Activated naive CD8-positive, alpha-beta T cell (primary cell): ENCODE results near the gene CDH22.

ENCODE experiments used
- H3K27ac Mint-ChIP-seq: one replicate; pipeline ENCODE4 v1.8.0; 2021; ENCODE audit warnings: mixed read lengths
- H3K27me3 Mint-ChIP-seq: one replicate; pipeline ENCODE4 v1.8.0; 2021; ENCODE audit warnings: mixed read lengths
- H3K36me3 Mint-ChIP-seq: one replicate; pipeline ENCODE4 v1.8.0; 2021; ENCODE audit warnings: mixed read lengths
- H3K4me1 Mint-ChIP-seq: one replicate; pipeline ENCODE4 v1.8.0; 2021; ENCODE audit warnings: low read depth, mixed read lengths
- H3K4me3 Mint-ChIP-seq: one replicate; pipeline ENCODE4 v1.8.0; 2021; ENCODE audit warnings: mild to moderate bottlenecking, mixed read lengths
- H3K9me3 Mint-ChIP-seq: one replicate; pipeline ENCODE4 v1.8.0; 2021; ENCODE audit warnings: low read depth, mixed read lengths

CDH22 gene

DNA sequence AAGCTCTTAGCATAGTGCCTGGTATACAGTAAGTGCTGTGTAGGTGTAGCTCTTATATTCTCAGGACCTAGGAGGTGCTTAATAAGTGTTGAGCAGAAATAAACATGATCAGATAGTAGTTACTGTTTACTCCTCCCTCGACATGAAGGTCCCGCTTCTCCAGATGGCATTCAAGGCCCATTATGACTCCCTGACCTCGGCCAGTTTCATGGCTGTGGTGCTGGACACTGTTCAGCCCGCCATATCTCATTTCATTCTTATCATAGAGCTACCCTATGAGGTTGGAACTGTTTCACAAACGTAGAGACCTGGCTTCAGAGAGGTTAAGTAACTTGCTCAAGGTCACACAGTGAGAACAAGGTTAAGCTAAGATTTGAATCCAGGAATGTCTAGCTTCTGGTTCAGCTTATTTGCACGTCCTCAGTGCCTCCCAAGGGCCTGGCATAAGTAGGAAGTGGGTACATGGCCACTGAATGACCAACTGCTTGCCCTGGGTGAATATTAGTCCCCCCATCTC is 151.2 kb downstream of the CDH22 start:
- no peak overlapping the region for H3K4me3 Mint-ChIP-seq
- H3K9me3 Mint-ChIP-seq: no peaks in the 10 kb centered on the region
- no peak overlapping the region for H3K27ac Mint-ChIP-seq
- H3K36me3 Mint-ChIP-seq: no peaks in the 10 kb centered on the region
- H3K27me3 Mint-ChIP-seq: peaks cover 7% of the 10 kb centered on the region
- H3K4me1 Mint-ChIP-seq: no peaks in the 10 kb centered on the region

DNA sequence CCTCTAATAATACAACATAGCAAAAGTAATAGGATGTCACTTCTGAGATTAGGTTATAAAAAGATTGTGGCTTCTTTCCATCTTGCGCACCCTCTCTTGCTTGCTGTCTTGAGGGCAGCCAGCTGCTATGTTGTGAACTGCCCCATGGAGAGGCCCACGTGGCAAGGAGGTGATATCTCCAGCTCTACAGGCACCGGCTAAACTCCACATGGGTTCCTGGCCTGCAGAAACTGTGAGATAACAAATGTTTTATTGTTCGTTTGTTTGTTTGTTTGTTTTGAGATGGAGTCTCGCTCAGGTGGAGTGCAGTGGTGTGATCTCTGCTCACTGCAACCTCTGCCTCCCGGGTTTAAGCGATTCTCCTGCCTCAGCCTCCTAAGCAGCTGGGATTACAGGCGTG is 152.2 kb downstream of the CDH22 start:
- Mint-ChIP-seq H3K9me3 (no peaks in the 10 kb centered on the region), H3K27me3 (peaks cover 3% of the 10 kb centered on the region), H3K4me1 (no peaks in the 10 kb centered on the region), H3K36me3 (no peaks in the 10 kb centered on the region), H3K27ac (no peak overlapping the region), H3K4me3 (no peak overlapping the region)

DNA sequence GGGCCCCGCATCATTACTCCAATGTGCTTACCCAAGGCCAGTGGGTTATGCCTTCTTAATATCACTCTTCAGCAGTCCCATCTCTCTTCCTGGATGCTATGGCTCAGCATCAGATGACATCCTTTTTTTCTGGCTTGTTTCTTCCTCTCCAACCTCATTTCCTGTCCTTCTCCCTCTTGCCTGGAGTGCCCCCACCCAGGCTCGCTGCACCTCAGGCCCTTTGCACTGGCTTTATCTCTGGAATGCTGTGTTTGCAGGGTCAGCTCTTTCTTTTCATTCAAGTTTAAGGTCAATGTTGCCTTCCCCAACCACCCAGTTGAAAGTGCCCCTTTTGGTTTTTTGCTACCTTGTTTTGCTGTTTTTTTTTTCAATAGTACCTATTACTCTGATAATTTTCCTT is 153.5 kb downstream of the CDH22 start:
- Mint-ChIP-seq H3K4me3 (no peak overlapping the region), H3K27ac (no peak overlapping the region), H3K36me3 (no peaks in the 10 kb centered on the region), H3K27me3 (peaks cover 3% of the 10 kb centered on the region), H3K9me3 (no peaks in the 10 kb centered on the region), H3K4me1 (no peaks in the 10 kb centered on the region)

DNA sequence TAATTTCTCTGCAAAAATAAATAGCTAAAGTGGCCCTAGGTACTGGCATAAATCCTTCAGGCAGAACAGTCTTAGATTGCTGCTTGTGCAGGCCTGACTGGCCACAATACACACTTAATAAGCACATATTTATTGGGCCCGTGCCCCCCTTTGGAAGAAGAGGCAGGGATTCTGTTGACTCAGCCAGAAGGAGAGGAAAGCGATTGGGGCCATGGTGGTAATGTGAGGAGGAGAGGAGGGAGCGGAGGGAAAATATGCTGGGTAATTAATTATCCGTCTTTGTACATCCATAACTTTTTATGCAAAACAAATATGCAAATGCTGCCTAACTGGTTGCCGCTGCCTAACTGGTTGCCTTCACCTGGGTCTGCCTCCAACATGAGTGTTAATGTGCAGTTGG is 154.0 kb downstream of the CDH22 start:
- peaks cover 3% of the 10 kb centered on the region for H3K27me3 Mint-ChIP-seq
- no peaks in the 10 kb centered on the region for H3K36me3 Mint-ChIP-seq
- no peaks in the 10 kb centered on the region for H3K9me3 Mint-ChIP-seq
- H3K4me3 Mint-ChIP-seq: no peak overlapping the region
- H3K27ac Mint-ChIP-seq: no peak overlapping the region
- no peaks in the 10 kb centered on the region for H3K4me1 Mint-ChIP-seq

DNA sequence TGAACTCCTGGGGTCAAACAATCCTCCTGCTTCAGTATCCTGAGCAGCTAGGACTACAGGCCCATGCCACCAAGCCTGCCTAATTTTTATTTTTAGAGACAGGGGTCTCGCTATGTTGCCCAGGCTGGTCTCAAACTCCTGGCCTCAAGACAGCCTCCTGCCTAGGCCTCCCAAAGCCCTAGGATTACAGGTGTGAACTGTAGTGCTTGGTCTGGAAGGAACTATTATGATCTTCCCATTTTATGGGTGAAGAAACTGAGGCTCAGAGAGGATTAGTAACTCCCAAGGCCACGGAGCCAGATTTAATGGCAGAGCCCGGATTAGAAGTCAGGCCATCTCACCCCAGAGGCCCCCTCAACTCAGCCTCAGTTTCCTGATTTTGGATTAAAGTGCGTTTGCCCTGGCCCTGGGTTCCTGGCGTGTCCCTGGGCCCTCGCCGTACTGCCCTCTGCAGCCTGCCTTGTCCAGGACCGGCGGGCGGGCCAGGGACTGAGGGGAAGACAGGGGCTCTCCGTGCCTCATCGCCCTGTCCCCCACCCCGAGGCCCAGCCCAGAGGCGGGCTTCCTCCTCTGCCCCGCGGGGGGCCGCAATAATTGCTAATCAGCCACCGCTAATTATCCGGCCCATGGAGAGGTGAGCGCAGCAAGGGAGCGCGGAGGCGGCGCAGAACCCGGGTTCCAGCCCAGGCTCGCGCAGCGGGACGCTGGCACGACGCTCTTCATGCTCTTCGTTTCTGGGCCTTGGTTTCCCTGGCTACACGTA is 155.3 kb downstream of the CDH22 start:
- Mint-ChIP-seq H3K4me3 (no peak overlapping the region), H3K27me3 (peaks cover 3% of the 10 kb centered on the region), H3K36me3 (no peaks in the 10 kb centered on the region), H3K27ac (no peak overlapping the region), H3K9me3 (no peaks in the 10 kb centered on the region), H3K4me1 (no peaks in the 10 kb centered on the region)

DNA sequence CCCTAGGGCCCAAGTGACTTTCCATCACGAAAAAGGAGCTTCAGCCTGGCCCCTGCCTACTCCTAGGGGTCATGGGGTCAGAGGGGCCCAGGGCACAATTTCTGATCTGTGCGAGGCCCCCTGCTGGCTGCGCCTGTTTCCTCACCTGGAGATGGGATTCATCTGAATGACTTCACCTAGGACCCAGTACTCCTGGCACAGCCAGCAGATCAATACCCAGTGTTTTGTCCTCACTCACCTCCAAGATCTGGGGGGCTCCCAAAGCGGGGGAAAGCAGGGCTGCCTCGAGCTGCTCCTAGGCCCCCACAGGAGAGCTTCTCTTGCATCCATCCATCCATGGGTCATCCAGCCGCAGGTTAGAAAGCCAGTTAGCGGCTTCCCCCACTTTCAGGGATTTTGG is 156.4 kb downstream of the CDH22 start:
- Mint-ChIP-seq H3K27me3 (peaks cover under 1% of the 10 kb centered on the region), H3K36me3 (no peaks in the 10 kb centered on the region), H3K4me1 (no peaks in the 10 kb centered on the region), H3K4me3 (no peak overlapping the region), H3K27ac (no peak overlapping the region), H3K9me3 (no peaks in the 10 kb centered on the region)

DNA sequence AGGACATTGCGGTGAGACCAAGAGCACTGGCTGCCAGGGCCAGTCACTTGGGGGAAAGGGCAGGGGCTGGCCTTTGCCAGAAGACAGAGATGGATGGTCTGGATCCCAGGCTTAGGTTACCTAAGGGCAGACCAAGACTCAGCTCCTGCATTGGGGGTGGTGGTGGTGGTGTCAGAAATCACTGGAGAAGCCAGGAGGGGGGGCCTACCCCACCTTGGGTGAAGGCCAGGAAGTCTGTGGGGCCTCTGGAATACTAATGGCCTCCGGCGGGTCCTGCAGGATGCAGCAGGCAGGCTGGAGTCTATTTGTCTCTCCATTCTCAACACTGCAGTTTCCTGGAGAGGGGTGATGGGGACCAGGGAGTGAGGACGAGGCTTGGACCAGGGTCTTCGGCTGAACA is 157.4 kb downstream of the CDH22 start:
- H3K27ac Mint-ChIP-seq: no peak overlapping the region
- H3K27me3 Mint-ChIP-seq: no peaks in the 10 kb centered on the region
- no peak overlapping the region for H3K4me3 Mint-ChIP-seq
- H3K4me1 Mint-ChIP-seq: no peaks in the 10 kb centered on the region
- no peaks in the 10 kb centered on the region for H3K36me3 Mint-ChIP-seq
- no peaks in the 10 kb centered on the region for H3K9me3 Mint-ChIP-seq

DNA sequence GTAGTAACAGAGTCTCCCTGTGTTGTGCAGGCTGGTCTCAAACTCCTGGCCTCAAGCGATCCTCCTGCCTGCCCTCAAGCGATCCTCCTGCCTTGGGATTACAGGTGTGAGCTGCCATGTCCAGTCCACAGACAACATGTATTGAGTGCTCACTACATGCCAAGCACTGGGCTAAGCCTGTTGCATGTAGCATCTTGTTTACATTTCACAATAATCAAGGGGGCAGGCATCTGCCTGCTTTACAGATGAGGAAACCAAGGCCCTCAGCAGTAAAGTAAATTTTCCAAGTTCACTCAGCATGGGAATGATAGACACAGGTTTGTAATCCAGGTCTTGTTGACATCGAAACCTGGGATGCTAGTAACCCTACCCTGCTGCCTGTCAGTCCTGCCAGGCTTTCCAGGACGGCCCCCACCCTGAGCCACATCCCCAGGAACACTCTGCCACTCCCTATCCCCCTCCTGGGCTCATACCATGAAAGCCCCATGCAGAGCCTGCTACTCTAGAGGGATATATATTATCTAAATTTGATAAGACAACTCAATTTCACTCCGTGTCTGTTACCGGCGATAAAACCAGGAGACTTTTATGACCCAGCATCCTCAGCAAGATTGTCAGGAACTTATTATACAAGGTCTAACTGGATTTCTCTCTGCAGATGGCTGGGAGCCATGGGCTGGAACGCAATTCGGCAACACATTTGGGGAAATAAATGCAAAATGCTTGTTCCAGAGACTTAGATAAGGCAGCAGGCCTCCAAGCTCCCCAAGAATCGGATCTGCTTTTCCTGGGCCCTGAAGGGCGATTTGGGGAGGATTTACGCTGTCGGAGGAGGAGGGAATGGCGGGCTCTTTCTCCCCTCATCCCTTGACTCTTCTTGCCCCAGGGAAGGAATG is 159.7 kb downstream of the CDH22 start:
- Mint-ChIP-seq H3K4me3 (no peak overlapping the region), H3K27me3 (no peaks in the 10 kb centered on the region), H3K9me3 (no peaks in the 10 kb centered on the region), H3K36me3 (no peaks in the 10 kb centered on the region), H3K27ac (no peak overlapping the region), H3K4me1 (no peaks in the 10 kb centered on the region)

DNA sequence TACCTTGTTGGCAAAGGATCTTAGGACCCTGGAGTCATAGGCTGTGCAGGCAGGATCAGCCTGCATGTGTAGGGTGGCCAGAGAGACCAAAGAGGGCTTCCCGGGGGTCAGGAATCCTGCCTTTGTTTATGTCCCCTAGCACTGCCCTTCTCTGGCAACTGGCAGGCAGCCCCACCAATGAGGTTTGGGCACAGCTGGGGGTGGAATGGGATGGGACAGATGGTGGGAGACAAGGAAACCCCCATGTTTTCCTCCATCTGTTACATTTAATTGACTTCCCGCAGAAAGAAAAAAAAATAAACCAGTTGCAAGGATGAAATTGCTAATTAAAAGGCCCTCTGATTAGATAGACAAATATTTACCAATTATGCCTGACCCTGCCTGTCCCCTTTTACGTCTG is 162.6 kb downstream of the CDH22 start:
- Mint-ChIP-seq H3K36me3 (no peaks in the 10 kb centered on the region), H3K27ac (no peak overlapping the region), H3K4me3 (no peak overlapping the region), H3K4me1 (no peaks in the 10 kb centered on the region), H3K9me3 (no peaks in the 10 kb centered on the region), H3K27me3 (peaks cover 10% of the 10 kb centered on the region)

DNA sequence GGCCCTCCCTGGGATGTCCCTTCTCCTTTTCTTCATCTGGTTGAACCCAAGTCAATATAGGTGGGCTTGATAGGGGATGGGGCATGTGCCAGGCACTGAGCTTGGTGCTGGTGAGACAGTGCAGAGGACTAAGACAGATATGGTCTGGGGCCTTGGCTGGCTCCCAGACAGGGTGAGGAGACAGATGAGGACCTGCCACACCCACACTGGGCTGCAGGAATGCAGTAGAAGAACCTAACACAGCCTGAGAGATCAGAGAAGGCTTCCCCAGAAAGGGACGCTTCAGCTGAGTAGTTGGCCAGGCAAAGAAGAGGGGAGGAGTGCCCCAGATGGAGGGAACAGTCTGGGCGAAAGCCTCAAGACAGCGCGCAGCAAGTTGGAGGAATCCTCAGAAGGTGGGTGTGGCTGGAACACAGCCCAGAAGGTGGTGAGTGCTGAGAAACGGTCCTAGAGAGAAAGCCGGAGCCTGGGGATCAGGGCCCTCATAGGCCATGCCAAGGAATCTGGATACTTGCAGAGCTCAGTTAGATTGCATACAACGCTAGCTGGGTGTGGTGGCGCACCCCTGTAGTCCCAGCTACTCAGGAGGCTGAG is 163.8 kb downstream of the CDH22 start:
- Mint-ChIP-seq H3K4me3 (no peak overlapping the region), H3K27ac (no peak overlapping the region), H3K27me3 (peaks cover 13% of the 10 kb centered on the region), H3K9me3 (no peaks in the 10 kb centered on the region), H3K36me3 (no peaks in the 10 kb centered on the region), H3K4me1 (no peaks in the 10 kb centered on the region)

DNA sequence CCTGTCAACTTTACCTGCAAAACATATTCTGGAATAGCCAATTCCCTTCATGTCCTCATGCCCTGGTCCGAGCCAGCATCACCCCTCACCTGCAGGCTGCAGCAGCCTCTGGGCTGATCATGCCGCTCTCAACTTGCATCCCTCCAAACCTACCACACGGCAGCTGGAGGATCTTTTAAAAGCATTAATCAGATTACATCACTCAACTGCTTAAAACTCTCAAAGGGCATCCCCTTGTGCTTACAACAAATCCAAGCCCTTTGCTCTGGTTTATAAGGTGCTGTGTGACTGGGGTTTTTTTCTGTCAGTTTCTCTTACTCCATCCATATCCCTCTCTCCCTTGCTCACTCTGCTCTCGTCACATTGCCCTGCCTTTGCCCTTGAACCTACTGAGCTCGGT is 166.2 kb downstream of the CDH22 start:
- H3K36me3 Mint-ChIP-seq: no peaks in the 10 kb centered on the region
- peaks cover 19% of the 10 kb centered on the region for H3K27me3 Mint-ChIP-seq
- no peak overlapping the region for H3K27ac Mint-ChIP-seq
- H3K4me1 Mint-ChIP-seq: no peaks in the 10 kb centered on the region
- H3K9me3 Mint-ChIP-seq: no peaks in the 10 kb centered on the region
- H3K4me3 Mint-ChIP-seq: no peak overlapping the region

DNA sequence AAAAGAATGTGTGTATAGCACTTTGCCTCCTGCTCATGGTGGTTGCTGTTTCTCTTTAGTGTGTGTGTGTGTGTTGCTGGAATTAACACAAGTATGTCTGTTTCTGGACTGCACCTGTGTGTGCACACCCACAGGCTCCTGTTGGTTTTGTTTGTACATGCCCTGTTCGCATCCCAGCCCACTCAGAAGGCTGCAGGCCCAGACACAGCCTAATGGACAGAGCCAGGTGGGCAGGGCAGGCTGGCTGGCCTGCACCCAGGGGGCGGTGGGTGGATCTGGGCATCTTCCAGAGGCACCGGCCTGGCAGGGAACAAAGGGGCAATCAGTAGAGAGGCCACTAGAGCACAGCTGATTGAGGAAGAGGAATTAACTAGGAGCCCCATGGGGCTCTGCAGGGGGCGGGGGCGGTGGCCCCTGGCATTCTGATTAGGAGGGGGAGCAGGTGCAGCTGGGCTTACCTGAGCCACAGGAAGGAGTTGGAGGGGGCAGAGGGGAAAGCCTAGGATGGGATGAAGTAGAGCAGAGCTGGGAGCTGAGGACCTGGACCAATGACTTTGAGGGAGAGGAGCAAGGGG is 168.3 kb downstream of the CDH22 start:
- H3K27me3 Mint-ChIP-seq: peaks cover 24% of the 10 kb centered on the region
- no peaks in the 10 kb centered on the region for H3K36me3 Mint-ChIP-seq
- H3K27ac Mint-ChIP-seq: no peak overlapping the region
- no peaks in the 10 kb centered on the region for H3K9me3 Mint-ChIP-seq
- no peak overlapping the region for H3K4me3 Mint-ChIP-seq
- H3K4me1 Mint-ChIP-seq: no peaks in the 10 kb centered on the region

DNA sequence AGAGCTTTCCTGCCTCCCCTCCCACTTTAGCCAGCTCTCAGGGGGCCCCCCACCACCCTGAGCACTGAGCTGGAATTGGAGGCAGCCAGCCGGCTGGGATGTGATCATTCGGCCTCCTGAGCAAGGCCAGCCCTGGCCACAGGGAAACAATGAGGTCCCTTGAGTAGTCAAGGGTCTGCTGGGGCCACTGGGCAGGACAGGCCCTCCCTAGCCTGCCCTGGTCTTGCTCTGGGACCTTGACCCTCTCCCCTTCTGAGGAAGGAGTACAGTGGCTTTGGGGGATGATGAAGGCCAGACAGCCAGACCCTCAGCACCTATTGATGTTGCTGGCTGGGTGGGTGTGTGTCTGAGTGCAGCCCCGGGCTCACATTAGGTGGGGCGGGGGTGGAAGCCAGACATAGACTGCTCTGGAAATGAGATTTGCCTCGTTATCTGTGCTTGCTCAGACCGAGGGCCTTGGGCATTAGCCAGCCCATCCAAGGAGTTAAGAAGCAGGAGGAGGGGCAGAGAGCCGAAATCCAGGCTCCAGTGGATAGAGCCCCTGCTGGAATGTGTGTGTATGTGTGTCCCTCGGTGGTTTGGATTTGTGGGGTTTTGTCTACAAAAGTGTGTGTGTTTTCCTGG is 168.9 kb downstream of the CDH22 start:
- Mint-ChIP-seq H3K27ac (no peak overlapping the region), H3K36me3 (no peaks in the 10 kb centered on the region), H3K4me3 (no peak overlapping the region), H3K9me3 (no peaks in the 10 kb centered on the region), H3K27me3 (peaks cover 25% of the 10 kb centered on the region), H3K4me1 (no peaks in the 10 kb centered on the region)

DNA sequence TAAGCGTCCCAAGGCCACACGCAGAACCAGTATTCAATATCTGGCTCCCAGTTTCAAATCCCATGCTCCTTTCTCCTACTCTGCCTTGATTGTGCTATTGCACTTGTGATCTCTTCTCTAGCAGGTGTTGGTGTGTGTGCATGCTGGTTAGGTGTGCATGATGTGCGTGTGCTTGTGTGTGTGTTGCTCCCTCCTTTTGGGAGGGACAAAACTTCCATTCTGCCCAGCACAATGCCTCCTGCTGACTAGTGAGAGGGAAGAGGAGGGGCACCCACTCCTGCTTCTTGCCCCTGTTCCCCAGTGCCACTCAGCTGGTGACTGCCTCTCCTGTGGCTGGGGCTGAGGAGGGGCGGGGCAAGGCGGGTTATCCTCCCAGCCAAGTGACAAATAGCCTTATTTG is 170.5 kb downstream of the CDH22 start:
- peaks cover 29% of the 10 kb centered on the region for H3K27me3 Mint-ChIP-seq
- H3K27ac Mint-ChIP-seq: no peak overlapping the region
- H3K36me3 Mint-ChIP-seq: no peaks in the 10 kb centered on the region

More for the DNA sequence above, 170.5 kb downstream of the CDH22 start:
- H3K4me1 Mint-ChIP-seq: peaks cover 2% of the 10 kb centered on the region
- H3K9me3 Mint-ChIP-seq: no peaks in the 10 kb centered on the region
- no peak overlapping the region for H3K4me3 Mint-ChIP-seq
